ENCODE results near the gene CARD10. TPM values are rescaled to one million over a fixed set of nuclear protein-coding genes. Genes with fewer than 3 reads are reported as not detected.

Gene CARD10
- polyA plus RNA-seq, 1 donor (not counting 4 experiments of a cell fraction or from before 2014, with no cell fraction given) = 32.2 TPM

DNA sequence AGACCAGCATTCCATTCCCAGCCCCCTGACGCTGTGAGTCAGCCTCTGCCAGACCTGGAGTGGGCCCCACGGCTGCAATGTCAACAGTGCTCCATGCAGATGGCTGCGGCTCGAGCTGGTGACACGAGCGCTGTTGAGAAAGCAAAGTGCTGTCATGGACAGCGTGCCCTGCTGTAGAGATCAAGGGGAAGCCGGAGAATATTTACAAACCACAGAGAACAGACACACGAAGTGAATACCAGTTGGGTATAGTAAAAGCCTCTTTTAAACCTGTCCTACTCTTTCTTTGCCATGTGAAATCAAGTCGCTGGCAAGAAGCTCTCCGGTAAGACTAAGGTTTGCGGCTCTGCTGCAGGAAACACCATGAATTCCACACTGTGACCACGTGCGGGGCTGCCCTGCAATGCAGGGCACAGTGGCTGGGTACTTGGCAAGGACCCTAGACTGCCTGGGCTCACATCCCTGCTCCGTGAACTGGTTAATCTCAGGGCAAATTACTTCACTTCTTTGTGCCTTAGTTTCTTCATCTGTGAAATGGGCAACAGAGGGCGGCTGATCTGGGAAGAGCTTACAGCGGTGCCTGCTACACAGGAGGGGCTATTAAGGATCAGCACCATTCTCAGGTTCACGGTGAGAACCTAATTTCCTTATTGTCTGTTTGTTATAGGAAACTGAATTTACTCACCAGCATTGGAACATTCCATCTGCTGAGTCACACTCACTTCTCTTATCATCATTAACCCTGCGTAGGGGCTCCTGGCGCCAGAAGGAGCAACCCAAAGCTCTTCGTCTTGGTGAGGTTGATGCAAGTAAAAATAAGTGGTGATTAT, 64.1 kb downstream of the CARD10 start:
- no peak overlapping the region for H2AFZ ChIP-seq (ENCODE audit: control insufficient read depth, low read length)
- peak overlapping the region; percentile 12 for H3K27ac ChIP-seq (ENCODE audit: control insufficient read depth, insufficient read depth, low read length)
- H3K9me1 ChIP-seq (ENCODE audit: control insufficient read depth, extremely low read depth, insufficient read depth, low read length) = no peaks in the 10 kb centered on the region
- no peak overlapping the region for H3K9ac ChIP-seq (ENCODE audit: control insufficient read depth, extremely low read depth, insufficient read depth, low read length)
- DNase-seq (ENCODE audit: low read depth, low spot score) (peak; percentile 25), FAIRE-seq (peak; percentile 85)
- H3K4me1 ChIP-seq (ENCODE audit: control insufficient read depth, extremely low read depth, insufficient read depth, low read length) = peaks cover 18% of the 10 kb centered on the region
- no peaks in the 10 kb centered on the region for H3K9me3 ChIP-seq (ENCODE audit: control insufficient read depth, low read depth, low read length)
- H3K79me2 ChIP-seq (ENCODE audit: control insufficient read depth, insufficient read depth, low read length) = no peaks in the 10 kb centered on the region
- dilution Hi-C loops (cut with MboI; ENCODE audit: extremely low pct_ligation_motif_present, low sequenced_read_pairs) = no loop called here
- H3K27me3 ChIP-seq (ENCODE audit: control insufficient read depth, extremely low read depth, insufficient read depth, low read length) = no peaks in the 10 kb centered on the region
- H4K20me1 ChIP-seq (ENCODE audit: control insufficient read depth, extremely low read depth, insufficient read depth, low read length) = no peaks in the 10 kb centered on the region
- no peak overlapping the region for H3K4me3 ChIP-seq (ENCODE audit: control insufficient read depth in 2 of 3, extremely low read depth in 1 of 3, insufficient read depth in 2 of 3, low read depth in 1 of 3, low read length in 3 of 3)
- H3K4me2 ChIP-seq (ENCODE audit: control insufficient read depth, extremely low read depth, insufficient read depth, low read depth, low read length) = peak overlapping the region; percentile 45
- no peaks in the 10 kb centered on the region for H3K36me3 ChIP-seq (ENCODE audit: control insufficient read depth in 2 of 2, extremely low read depth in 1 of 2, insufficient read depth in 2 of 2, low read length in 2 of 2)
- TF ChIP-seq EZH2 (IDR thresholded peaks at IDR 0.05; ENCODE audit: low read length) = no peak
- TF ChIP-seq, protein P1, sequence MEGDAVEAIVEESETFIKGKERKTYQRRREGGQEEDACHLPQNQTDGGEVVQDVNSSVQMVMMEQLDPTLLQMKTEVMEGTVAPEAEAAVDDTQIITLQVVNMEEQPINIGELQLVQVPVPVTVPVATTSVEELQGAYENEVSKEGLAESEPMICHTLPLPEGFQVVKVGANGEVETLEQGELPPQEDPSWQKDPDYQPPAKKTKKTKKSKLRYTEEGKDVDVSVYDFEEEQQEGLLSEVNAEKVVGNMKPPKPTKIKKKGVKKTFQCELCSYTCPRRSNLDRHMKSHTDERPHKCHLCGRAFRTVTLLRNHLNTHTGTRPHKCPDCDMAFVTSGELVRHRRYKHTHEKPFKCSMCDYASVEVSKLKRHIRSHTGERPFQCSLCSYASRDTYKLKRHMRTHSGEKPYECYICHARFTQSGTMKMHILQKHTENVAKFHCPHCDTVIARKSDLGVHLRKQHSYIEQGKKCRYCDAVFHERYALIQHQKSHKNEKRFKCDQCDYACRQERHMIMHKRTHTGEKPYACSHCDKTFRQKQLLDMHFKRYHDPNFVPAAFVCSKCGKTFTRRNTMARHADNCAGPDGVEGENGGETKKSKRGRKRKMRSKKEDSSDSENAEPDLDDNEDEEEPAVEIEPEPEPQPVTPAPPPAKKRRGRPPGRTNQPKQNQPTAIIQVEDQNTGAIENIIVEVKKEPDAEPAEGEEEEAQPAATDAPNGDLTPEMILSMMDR (optimal IDR thresholded peaks at IDR 0.05 in 1 of 3, IDR thresholded peaks at IDR 0.05 in 1 of 3, conservative IDR thresholded peaks at IDR 0.05 in 1 of 3; ENCODE audit: extremely low read depth in 1 of 3, insufficient read depth in 2 of 3, low read length in 3 of 3) = no peak

DNA sequence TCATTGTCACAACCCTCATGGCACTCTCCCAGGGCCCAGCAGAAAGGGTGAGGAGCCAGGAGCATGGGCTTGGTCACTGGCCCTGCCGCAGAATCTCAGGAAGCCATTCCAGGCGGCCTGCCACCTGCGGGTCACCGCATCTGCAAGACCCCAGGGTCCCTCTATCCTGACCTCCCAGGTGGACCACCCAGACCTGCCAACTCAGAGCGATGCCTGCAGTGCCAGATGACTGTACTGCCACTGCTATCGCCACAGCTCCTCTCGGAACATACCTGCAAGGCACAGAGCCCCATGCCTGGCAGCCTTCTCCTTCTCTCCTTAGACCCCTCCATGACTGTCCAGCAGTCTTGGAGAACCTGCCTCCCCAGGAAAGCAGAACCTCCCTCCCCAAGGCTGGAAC, 65.5 kb downstream of the CARD10 start:
- no peak overlapping the region for H2AFZ ChIP-seq (ENCODE audit: control insufficient read depth, low read length)
- H3K9me1 ChIP-seq (ENCODE audit: control insufficient read depth, extremely low read depth, insufficient read depth, low read length) = no peaks in the 10 kb centered on the region
- H3K27ac ChIP-seq (ENCODE audit: control insufficient read depth, insufficient read depth, low read length) = no peak overlapping the region
- TF ChIP-seq EZH2 (IDR thresholded peaks at IDR 0.05; ENCODE audit: low read length) = no peak
- TF ChIP-seq, protein P1 (optimal IDR thresholded peaks at IDR 0.05 in 1 of 3, IDR thresholded peaks at IDR 0.05 in 1 of 3, conservative IDR thresholded peaks at IDR 0.05 in 1 of 3; ENCODE audit: extremely low read depth in 1 of 3, insufficient read depth in 2 of 3, low read length in 3 of 3) = no peak
- no peaks in the 10 kb centered on the region for H3K27me3 ChIP-seq (ENCODE audit: control insufficient read depth, extremely low read depth, insufficient read depth, low read length)
- H3K4me3 ChIP-seq (ENCODE audit: control insufficient read depth in 2 of 3, extremely low read depth in 1 of 3, insufficient read depth in 2 of 3, low read depth in 1 of 3, low read length in 3 of 3) = no peak overlapping the region
- no peaks in the 10 kb centered on the region for H3K9me3 ChIP-seq (ENCODE audit: control insufficient read depth, low read depth, low read length)
- H3K36me3 ChIP-seq (ENCODE audit: control insufficient read depth in 2 of 2, extremely low read depth in 1 of 2, insufficient read depth in 2 of 2, low read length in 2 of 2) = no peaks in the 10 kb centered on the region
- FAIRE-seq (no peak), DNase-seq (ENCODE audit: low read depth, low spot score) (no peak)
- H3K4me2 ChIP-seq (ENCODE audit: control insufficient read depth, extremely low read depth, insufficient read depth, low read depth, low read length) = no peak overlapping the region
- no peaks in the 10 kb centered on the region for H3K79me2 ChIP-seq (ENCODE audit: control insufficient read depth, insufficient read depth, low read length)
- dilution Hi-C loops (cut with MboI; ENCODE audit: extremely low pct_ligation_motif_present, low sequenced_read_pairs) = no loop called here
- H4K20me1 ChIP-seq (ENCODE audit: control insufficient read depth, extremely low read depth, insufficient read depth, low read length) = no peaks in the 10 kb centered on the region
- peaks cover 21% of the 10 kb centered on the region for H3K4me1 ChIP-seq (ENCODE audit: control insufficient read depth, extremely low read depth, insufficient read depth, low read length)
- no peak overlapping the region for H3K9ac ChIP-seq (ENCODE audit: control insufficient read depth, extremely low read depth, insufficient read depth, low read length)

Measured in keratinocyte (primary cell).